Thyroid gland (tissue), 4 donors: ENCODE data around the gene TSSK6.

Experiments used
- POLR2A ChIP-seq, 2 donors: fragments of 450-650 bp; IDR thresholded peaks; one replicate each; pipeline ENCODE4 v1.6.1; 2017; ENCODE audit warnings: antibody characterized with exemption in 2 of 2, mild to moderate bottlenecking in 2 of 2, moderate library complexity in 1 of 2
- TF ChIP-seq, protein P1 (sequence below), 6 experiments: fragments of 200-600 bp in 3 of 6; fragments of 450-650 bp in 3 of 6; sonication (generic) in 3 of 6; IDR thresholded peaks; one replicate each; pipeline ENCODE4 v1.5.1; 2016 to 2019; ENCODE audit warnings: antibody characterized with exemption in 6 of 6, mild to moderate bottlenecking in 2 of 6, inconsistent platforms in 1 of 6, moderate library complexity in 1 of 6

DNA sequence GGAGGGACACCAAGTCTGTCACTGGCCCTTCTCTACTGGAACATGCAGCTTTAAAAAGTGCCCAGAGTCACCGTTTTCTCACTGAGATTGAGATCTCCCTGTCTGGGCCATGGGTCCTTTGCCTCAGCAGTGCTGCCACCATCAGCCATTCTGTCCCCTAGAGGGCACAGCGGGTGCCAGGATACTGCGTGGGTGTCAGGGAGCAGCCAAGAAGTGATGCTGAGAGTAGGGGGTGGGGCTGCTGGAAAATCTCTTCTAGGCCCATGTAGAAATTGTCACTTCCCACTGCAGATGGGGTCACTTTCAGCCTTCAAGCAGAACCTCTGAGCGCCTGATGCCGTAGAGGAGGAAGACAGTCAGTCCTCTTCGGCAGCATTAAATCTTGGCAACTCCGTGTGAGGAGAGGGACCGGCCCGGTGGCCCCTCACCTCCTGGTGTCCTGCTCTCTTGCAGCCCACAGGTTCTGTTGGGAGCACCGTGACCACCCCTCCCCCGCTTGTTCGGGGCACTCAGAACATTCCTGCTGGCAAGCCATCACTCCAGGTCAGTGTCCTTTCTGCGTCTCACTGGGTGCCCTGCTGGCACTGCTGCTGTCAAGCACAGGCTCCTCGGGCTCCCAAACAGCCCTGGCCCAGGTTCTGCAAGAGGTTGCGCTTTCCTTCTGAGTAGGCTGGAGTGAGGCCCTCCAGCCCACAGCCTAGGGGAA, 21.4 kb downstream of the TSSK6 start:
- TF ChIP-seq, protein P1, sequence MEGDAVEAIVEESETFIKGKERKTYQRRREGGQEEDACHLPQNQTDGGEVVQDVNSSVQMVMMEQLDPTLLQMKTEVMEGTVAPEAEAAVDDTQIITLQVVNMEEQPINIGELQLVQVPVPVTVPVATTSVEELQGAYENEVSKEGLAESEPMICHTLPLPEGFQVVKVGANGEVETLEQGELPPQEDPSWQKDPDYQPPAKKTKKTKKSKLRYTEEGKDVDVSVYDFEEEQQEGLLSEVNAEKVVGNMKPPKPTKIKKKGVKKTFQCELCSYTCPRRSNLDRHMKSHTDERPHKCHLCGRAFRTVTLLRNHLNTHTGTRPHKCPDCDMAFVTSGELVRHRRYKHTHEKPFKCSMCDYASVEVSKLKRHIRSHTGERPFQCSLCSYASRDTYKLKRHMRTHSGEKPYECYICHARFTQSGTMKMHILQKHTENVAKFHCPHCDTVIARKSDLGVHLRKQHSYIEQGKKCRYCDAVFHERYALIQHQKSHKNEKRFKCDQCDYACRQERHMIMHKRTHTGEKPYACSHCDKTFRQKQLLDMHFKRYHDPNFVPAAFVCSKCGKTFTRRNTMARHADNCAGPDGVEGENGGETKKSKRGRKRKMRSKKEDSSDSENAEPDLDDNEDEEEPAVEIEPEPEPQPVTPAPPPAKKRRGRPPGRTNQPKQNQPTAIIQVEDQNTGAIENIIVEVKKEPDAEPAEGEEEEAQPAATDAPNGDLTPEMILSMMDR (IDR thresholded peaks at IDR 0.05): no peak
- TF ChIP-seq POLR2A (IDR thresholded peaks at IDR 0.05): no peak
